H9 (cell line): ENCODE data around the gene WFIKKN2. TPM values are rescaled to one million over a fixed set of nuclear protein-coding genes. Genes with fewer than 3 reads are reported as not detected.

ENCODE experiments used
- DNase-seq: peaks from one replicate; pipeline ENCODE4 v3.0.0-alpha.2; 2017
- H2AFZ ChIP-seq: one replicate; pipeline ENCODE4 v1.6.1; 2013; ENCODE audit warnings: mild to moderate bottlenecking, low read length, control low read depth, moderate library complexity
- H2AK5ac ChIP-seq: 2 replicates; pipeline ENCODE4 v1.6.1; 2013; ENCODE audit warnings: low read length, control low read depth, mixed read lengths; ENCODE audit not compliant: insufficient read length
- H2BK120ac ChIP-seq: one replicate; pipeline ENCODE4 v1.6.1; 2013; ENCODE audit warnings: low read depth, mild to moderate bottlenecking, low read length, control low read depth, inconsistent platforms; ENCODE audit not compliant: poor library complexity, severe bottlenecking
- H2BK12ac ChIP-seq: 2 replicates; pipeline ENCODE4 v1.6.1; 2013; ENCODE audit warnings: low read length, control low read depth, mixed read lengths, low read depth; ENCODE audit not compliant: insufficient read length
- H2BK15ac ChIP-seq: 2 replicates; pipeline ENCODE4 v1.6.1; 2013; ENCODE audit warnings: low read depth, low read length, control low read depth
- H2BK20ac ChIP-seq: one replicate; pipeline ENCODE4 v1.6.1; 2013; ENCODE audit warnings: low read depth, mild to moderate bottlenecking, low read length, control low read depth, inconsistent platforms; ENCODE audit not compliant: poor library complexity, severe bottlenecking
- H2BK5ac ChIP-seq: 2 replicates; pipeline ENCODE4 v1.6.1; 2013; ENCODE audit warnings: low read length, control low read depth, mixed read lengths; ENCODE audit not compliant: insufficient read length
- H3K14ac ChIP-seq: 2 replicates; pipeline ENCODE4 v1.6.1; 2013; ENCODE audit warnings: low read length, control low read depth; ENCODE audit not compliant: insufficient read depth
- H3K18ac ChIP-seq: 2 replicates; pipeline ENCODE4 v1.6.1; 2013; ENCODE audit warnings: low read depth, mild to moderate bottlenecking, mixed read lengths, low read length, control low read depth; ENCODE audit not compliant: insufficient read length
- H3K23ac ChIP-seq: 2 replicates; pipeline ENCODE4 v1.6.1; 2013; ENCODE audit warnings: low read length, control low read depth, mixed read lengths, low read depth; ENCODE audit not compliant: insufficient read length
- H3K23me2 ChIP-seq: 2 replicates; pipeline ENCODE4 v1.6.1; 2013; ENCODE audit warnings: low read depth, mild to moderate bottlenecking, mixed read lengths, low read length, control low read depth; ENCODE audit not compliant: insufficient read length, poor library complexity, severe bottlenecking
- H3K27ac ChIP-seq: 2 replicates; pipeline ENCODE4 v1.5.1; 2013; ENCODE audit warnings: low read length, control low read depth, mixed read lengths, low read depth; ENCODE audit not compliant: insufficient read length
- H3K27me3 ChIP-seq: 2 replicates; pipeline ENCODE4 v1.6.1; 2013; ENCODE audit warnings: low read length, control low read depth, inconsistent platforms; ENCODE audit not compliant: insufficient read depth
- H3K4ac ChIP-seq: 2 replicates; pipeline ENCODE4 v1.6.1; 2013; ENCODE audit warnings: low read depth, mild to moderate bottlenecking, control low read depth, inconsistent platforms, low read length, moderate library complexity
- H3K4me1 ChIP-seq: 2 replicates; pipeline ENCODE4 v1.6.1; 2013; ENCODE audit warnings: low read length, control low read depth, inconsistent platforms; ENCODE audit not compliant: insufficient read depth
- H3K4me2 ChIP-seq: 2 replicates; pipeline ENCODE4 v1.6.1; 2013; ENCODE audit warnings: low read length, control low read depth, mixed read lengths; ENCODE audit not compliant: insufficient read length, insufficient read depth
- H3K56ac ChIP-seq: 2 replicates; pipeline ENCODE4 v1.6.1; 2013; ENCODE audit warnings: low read depth, mild to moderate bottlenecking, mixed read lengths, low read length, control low read depth; ENCODE audit not compliant: insufficient read length
- H3K79me1 ChIP-seq: 2 replicates; pipeline ENCODE4 v1.6.1; 2013; ENCODE audit warnings: low read depth, mild to moderate bottlenecking, moderate library complexity, low read length, control low read depth, inconsistent platforms; ENCODE audit not compliant: insufficient read depth, poor library complexity, severe bottlenecking
- H3K79me2 ChIP-seq: 2 replicates; pipeline ENCODE4 v1.6.1; 2013; ENCODE audit warnings: low read length, control low read depth, inconsistent platforms; ENCODE audit not compliant: insufficient read depth
- H3K9ac ChIP-seq: 2 replicates; pipeline ENCODE4 v1.6.1; 2013; ENCODE audit warnings: low read length, control low read depth, mixed read lengths; ENCODE audit not compliant: insufficient read length; ENCODE audit errors: extremely low read depth
- H3K9me3 ChIP-seq: one replicate; pipeline ENCODE4 v1.6.1; 2013; ENCODE audit warnings: low read depth, low read length, inconsistent platforms; ENCODE audit not compliant: control insufficient read depth
- H3T11ph ChIP-seq: one replicate; pipeline ENCODE4 v1.6.1; 2013; ENCODE audit warnings: mild to moderate bottlenecking, low read length, control low read depth, inconsistent platforms
- H4K20me1 ChIP-seq: one replicate; pipeline ENCODE4 v1.6.1; 2013; ENCODE audit not compliant: control insufficient read depth, insufficient read length, insufficient read depth
- H4K5ac ChIP-seq: 2 replicates; pipeline ENCODE4 v1.6.1; 2013; ENCODE audit warnings: low read depth, mild to moderate bottlenecking, mixed read lengths, low read length, control low read depth; ENCODE audit not compliant: insufficient read length
- H4K8ac ChIP-seq: replicated peaks from 2 replicates; pipeline ENCODE4 v1.6.1; 2013; ENCODE audit warnings: low read length, control low read depth, mixed read lengths, low read depth; ENCODE audit not compliant: insufficient read length
- H4K91ac ChIP-seq: 2 replicates; pipeline ENCODE4 v1.6.1; 2013; ENCODE audit warnings: low read depth, mild to moderate bottlenecking, moderate library complexity, mixed read lengths, low read length, control low read depth; ENCODE audit not compliant: insufficient read length
- H3K27ac Mint-ChIP-seq, 3 experiments: 2 replicates in 2 of 3; 3 replicates in 1 of 3; pipeline ENCODE4 v1.8.0; 2020 to 2021; ENCODE audit warnings: mixed read lengths in 3 of 3, mild to moderate bottlenecking in 1 of 3, moderate library complexity in 1 of 3
- H3K27me3 Mint-ChIP-seq: 2 replicates; pipeline ENCODE4 v1.8.0; 2021; ENCODE audit warnings: low read depth, mild to moderate bottlenecking, moderate library complexity, mixed read lengths
- H3K36me3 Mint-ChIP-seq, 3 experiments: 2 replicates in 2 of 3; 3 replicates in 1 of 3; pipeline ENCODE4 v1.8.0; 2020 to 2021; ENCODE audit warnings: low read depth in 3 of 3, mixed read lengths in 3 of 3; ENCODE audit not compliant: insufficient read depth in 1 of 3
- H3K4me1 Mint-ChIP-seq, 2 experiments: 2 replicates each; pipeline ENCODE4 v1.8.0; 2020; ENCODE audit warnings: mixed read lengths in 2 of 2
- H3K4me3 Mint-ChIP-seq, 2 experiments: 2 replicates in 1 of 2; 3 replicates in 1 of 2; pipeline ENCODE4 v1.8.0; 2020 to 2021; ENCODE audit warnings: mild to moderate bottlenecking in 2 of 2, mixed read lengths in 2 of 2, moderate library complexity in 1 of 2
- H3K9me3 Mint-ChIP-seq, 2 experiments: 2 replicates in 1 of 2; 3 replicates in 1 of 2; pipeline ENCODE4 v1.8.0; 2020; ENCODE audit warnings: mild to moderate bottlenecking in 2 of 2, mixed read lengths in 2 of 2, moderate library complexity in 1 of 2
- WGBS: extraction: QIAGEN DNeasy Blood & Tissue Kit; methylation state at CpG from one replicate; pipeline ENCODE4 v1.1.7; 2013; ENCODE audit warnings: missing lambda C conversion rate, low lambda C conversion rate, mixed read lengths; ENCODE audit not compliant: insufficient read length; ENCODE audit errors: extremely low coverage; 5-methylcytosine and 5-hydroxymethylcytosine counted together
- total RNA-seq: library from RNA; stranded (reverse); gene quantifications from 2 replicates; pipeline ENCODE4 v1.2.1, GENCODE V29; 2021
- TF ChIP-seq, protein P1 (sequence below): fragments of 200-600 bp; sonication (generic); conservative IDR thresholded peaks from 3 replicates; pipeline ENCODE4 v1.8.0; 2021; ENCODE audit warnings: antibody characterized with exemption, mild to moderate bottlenecking

Gene WFIKKN2
- total RNA-seq, 1 experiment from 2014 or later, result 1.1 TPM

GRCh38 chr17:50807009-50807408, 28.4 kb upstream of the WFIKKN2 start:
- no CpG with 5 or more reads among the region's 2 CpGs for WGBS
- Mint-ChIP-seq H3K4me3 (no peak overlapping the region), H3K4me1 (peaks cover 6% of the 10 kb centered on the region in 2 experiments; a peak in 2 of 4 replicates), H3K9me3 (no peaks in the 10 kb centered on the region), H3K36me3 (no peaks in the 10 kb centered on the region), H3K27ac (no peak overlapping the region; a peak in 1 of 7 replicates), H3K27me3 (no peaks in the 10 kb centered on the region; the same call in none of the 2 replicates)
- TF ChIP-seq, protein P1, sequence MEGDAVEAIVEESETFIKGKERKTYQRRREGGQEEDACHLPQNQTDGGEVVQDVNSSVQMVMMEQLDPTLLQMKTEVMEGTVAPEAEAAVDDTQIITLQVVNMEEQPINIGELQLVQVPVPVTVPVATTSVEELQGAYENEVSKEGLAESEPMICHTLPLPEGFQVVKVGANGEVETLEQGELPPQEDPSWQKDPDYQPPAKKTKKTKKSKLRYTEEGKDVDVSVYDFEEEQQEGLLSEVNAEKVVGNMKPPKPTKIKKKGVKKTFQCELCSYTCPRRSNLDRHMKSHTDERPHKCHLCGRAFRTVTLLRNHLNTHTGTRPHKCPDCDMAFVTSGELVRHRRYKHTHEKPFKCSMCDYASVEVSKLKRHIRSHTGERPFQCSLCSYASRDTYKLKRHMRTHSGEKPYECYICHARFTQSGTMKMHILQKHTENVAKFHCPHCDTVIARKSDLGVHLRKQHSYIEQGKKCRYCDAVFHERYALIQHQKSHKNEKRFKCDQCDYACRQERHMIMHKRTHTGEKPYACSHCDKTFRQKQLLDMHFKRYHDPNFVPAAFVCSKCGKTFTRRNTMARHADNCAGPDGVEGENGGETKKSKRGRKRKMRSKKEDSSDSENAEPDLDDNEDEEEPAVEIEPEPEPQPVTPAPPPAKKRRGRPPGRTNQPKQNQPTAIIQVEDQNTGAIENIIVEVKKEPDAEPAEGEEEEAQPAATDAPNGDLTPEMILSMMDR, result no peak
- no peak overlapping the region for H4K91ac ChIP-seq
- H3T11ph ChIP-seq, result no peak overlapping the region
- no peak overlapping the region for H3K9ac ChIP-seq
- H4K20me1 ChIP-seq, result no peaks in the 10 kb centered on the region
- H4K8ac ChIP-seq, result no peak overlapping the region
- no peak overlapping the region for H3K27ac ChIP-seq
- no peak overlapping the region for H3K14ac ChIP-seq
- no peaks in the 10 kb centered on the region for H3K23me2 ChIP-seq
- no peak overlapping the region for H3K56ac ChIP-seq
- H3K27me3 ChIP-seq, result no peaks in the 10 kb centered on the region
- DNase-seq, result no peak
- no peak overlapping the region for H3K18ac ChIP-seq
- no peak overlapping the region for H2BK12ac ChIP-seq
- H3K4me1 ChIP-seq, result no peaks in the 10 kb centered on the region
- H3K4me2 ChIP-seq, result no peak overlapping the region
- H3K4ac ChIP-seq, result no peak overlapping the region
- no peak overlapping the region for H2BK120ac ChIP-seq
- no peak overlapping the region for H2AFZ ChIP-seq
- H4K5ac ChIP-seq, result no peak overlapping the region
- H2AK5ac ChIP-seq, result no peak overlapping the region
- H3K23ac ChIP-seq, result no peak overlapping the region
- no peaks in the 10 kb centered on the region for H3K79me2 ChIP-seq
- no peaks in the 10 kb centered on the region for H3K79me1 ChIP-seq
- no peak overlapping the region for H2BK5ac ChIP-seq
- no peak overlapping the region for H2BK20ac ChIP-seq
- H3K9me3 ChIP-seq, result no peaks in the 10 kb centered on the region
- H2BK15ac ChIP-seq, result no peak overlapping the region
